Esophagus squamous epithelium (tissue), 5 donors: ENCODE measurements around the gene SLC16A5. TPM values are rescaled to one million over a fixed set of nuclear protein-coding genes. Genes with fewer than 3 reads are reported as not detected.

Experiments
- DNase-seq: peaks from one replicate; lab custom pipeline; 2025; lab: John Stamatoyannopoulos, UW
- H3K27ac ChIP-seq, 4 donors: fragments of 200-600 bp; sonication (generic); one replicate each; pipeline ENCODE4 v1.5.1; 2016 to 2019; ENCODE audit warnings: mild to moderate bottlenecking in 1 of 4
- H3K27me3 ChIP-seq, 4 donors: fragments of 200-600 bp; sonication (generic); 1 replicate in 3 of 4; 2 replicates in 1 of 4; pipeline versions ENCODE4 v1.5.1 to v1.6.0; 2017 to 2021; ENCODE audit warnings: antibody characterized with exemption in 1 of 4
- H3K36me3 ChIP-seq, 3 donors: fragments of 200-600 bp; sonication (generic); one replicate each; pipeline ENCODE4 v1.5.1; 2016 to 2019
- H3K4me1 ChIP-seq, 3 donors: fragments of 200-600 bp; sonication (generic); one replicate each; pipeline ENCODE4 v1.5.1; 2017 to 2019
- H3K4me3 ChIP-seq, 4 donors: fragments of 200-600 bp; sonication (generic); 1 replicate in 3 of 4; 2 replicates in 1 of 4; pipeline ENCODE4 v1.5.1; 2016 to 2019; ENCODE audit warnings: mild to moderate bottlenecking in 2 of 4, moderate library complexity in 1 of 4
- H3K9me3 ChIP-seq, 3 donors: fragments of 200-600 bp; sonication (generic); one replicate each; pipeline ENCODE4 v1.5.1; 2016 to 2019
- POLR2A ChIP-seq, 4 donors: fragments of 450-650 bp; IDR thresholded peaks; one replicate each; pipeline ENCODE4 v1.6.1; 2017; ENCODE audit warnings: antibody characterized with exemption in 4 of 4, mild to moderate bottlenecking in 4 of 4, moderate library complexity in 3 of 4
- WGBS, 2 donors: methylation state at CpG; one replicate each; pipeline ENCODE4 v1.1.5; 2018; 5-methylcytosine and 5-hydroxymethylcytosine counted together
- intact Hi-C: fragments of 100-400 bp; cut with DNase I; formaldehyde crosslinking; loops from one replicate; pipeline ENCODE4 v1.15.0; 2022
- total RNA-seq, 4 donors: library from RNA; depleted of rRNA; stranded (reverse); fragments of >200 nt; gene quantifications; one replicate each; pipeline ENCODE4 v1.1.0, GENCODE V29; 2016
- TF ChIP-seq, protein P1 (sequence below), 6 experiments: fragments of 450-650 bp in 4 of 6; fragments of 200-600 bp in 2 of 6; sonication (generic) in 2 of 6; IDR thresholded peaks; one replicate each; pipeline ENCODE4 v1.5.1; 2016 to 2019; ENCODE audit warnings: antibody characterized with exemption in 6 of 6, mild to moderate bottlenecking in 4 of 6, moderate library complexity in 4 of 6
- donor health status: DM: yes; HTN: yes; CAD: no.

Gene SLC16A5
- total RNA-seq, 4 donors from 2014 or later: 13.4 to 22.9 (median 17.4) TPM

DNA sequence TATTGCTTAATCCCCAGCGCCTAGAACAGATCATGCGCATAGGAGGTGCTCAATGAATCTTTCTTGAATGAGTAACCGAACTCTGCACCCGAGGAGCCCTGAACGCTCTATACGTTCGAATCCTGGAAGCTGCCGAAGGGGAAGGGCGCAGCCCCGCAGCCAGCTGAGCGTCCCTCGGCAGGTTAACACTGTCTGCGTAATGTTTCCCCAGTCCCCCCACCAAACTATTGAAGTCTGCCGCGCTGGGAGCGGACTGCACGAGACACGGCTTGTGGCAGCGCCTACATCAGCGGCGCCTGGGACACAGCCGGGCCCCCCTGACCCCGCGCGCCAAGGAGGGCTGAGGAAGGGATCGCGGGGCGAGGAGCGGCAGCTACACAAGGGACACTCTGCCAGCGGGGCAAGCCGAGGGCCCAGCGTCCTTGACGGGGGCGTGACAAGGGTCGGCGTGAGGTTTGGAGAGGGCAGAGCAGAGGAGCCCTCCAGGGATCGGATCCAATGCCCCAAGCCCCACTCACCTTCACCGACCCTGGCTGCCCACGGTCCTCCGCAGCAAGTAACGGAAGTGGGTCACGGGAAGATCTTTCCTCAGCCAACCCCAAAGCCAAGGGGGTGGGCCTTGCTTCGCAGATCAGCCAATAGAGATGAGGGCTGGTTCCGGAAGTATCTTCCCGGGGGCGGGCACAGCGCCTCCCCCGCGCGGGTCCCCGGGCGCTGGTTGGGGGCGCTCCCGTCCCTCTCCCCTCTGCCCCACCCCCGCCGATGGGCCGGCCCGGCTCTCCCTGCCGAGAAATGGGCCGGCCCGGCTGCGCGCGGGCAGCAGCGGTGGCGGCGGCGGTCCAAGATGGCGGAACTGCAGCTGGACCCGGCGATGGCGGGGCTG, 41.1 kb upstream of the SLC16A5 start, which contains the start of the genes ATP5PD and KCTD2:
ATP5PD (minus strand) TSS at position 563 of the 883 bp plus-strand sequence. CDS start 4,319 bp downstream, outside the sequence.
KCTD2 (plus strand) TSS at position 819 of the 883 bp plus-strand sequence; CDS start at position 845, 26 bp downstream.
- peaks cover 6 to 42% (median 23%) of the 10 kb centered on the region in 3 donors for H3K4me1 ChIP-seq
- peak; percentile 81 for DNase-seq
- peaks cover 0 to 40% (median 11%) of the 10 kb centered on the region in 3 donors for H3K36me3 ChIP-seq
- no peaks in the 10 kb centered on the region for H3K27me3 ChIP-seq
- peak within 1 kb of the TSS; percentile 92 to 98 (median 96) for H3K4me3 ChIP-seq
- no peaks in the 10 kb centered on the region for H3K9me3 ChIP-seq
- peak within 1 kb of the TSS; percentile 99 for H3K27ac ChIP-seq
- 0% methylated on average over 18 to 20 of the region's 72 CpGs for WGBS, 2 donors
- TF ChIP-seq POLR2A (IDR thresholded peaks at IDR 0.05): peak in 3 of 4 donors; percentile 80 to 95 (median 91)
- TF ChIP-seq, protein P1, sequence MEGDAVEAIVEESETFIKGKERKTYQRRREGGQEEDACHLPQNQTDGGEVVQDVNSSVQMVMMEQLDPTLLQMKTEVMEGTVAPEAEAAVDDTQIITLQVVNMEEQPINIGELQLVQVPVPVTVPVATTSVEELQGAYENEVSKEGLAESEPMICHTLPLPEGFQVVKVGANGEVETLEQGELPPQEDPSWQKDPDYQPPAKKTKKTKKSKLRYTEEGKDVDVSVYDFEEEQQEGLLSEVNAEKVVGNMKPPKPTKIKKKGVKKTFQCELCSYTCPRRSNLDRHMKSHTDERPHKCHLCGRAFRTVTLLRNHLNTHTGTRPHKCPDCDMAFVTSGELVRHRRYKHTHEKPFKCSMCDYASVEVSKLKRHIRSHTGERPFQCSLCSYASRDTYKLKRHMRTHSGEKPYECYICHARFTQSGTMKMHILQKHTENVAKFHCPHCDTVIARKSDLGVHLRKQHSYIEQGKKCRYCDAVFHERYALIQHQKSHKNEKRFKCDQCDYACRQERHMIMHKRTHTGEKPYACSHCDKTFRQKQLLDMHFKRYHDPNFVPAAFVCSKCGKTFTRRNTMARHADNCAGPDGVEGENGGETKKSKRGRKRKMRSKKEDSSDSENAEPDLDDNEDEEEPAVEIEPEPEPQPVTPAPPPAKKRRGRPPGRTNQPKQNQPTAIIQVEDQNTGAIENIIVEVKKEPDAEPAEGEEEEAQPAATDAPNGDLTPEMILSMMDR (IDR thresholded peaks at IDR 0.05): peak in 1 of 6 experiments; percentile 24
- intact Hi-C loops: no loop called here

DNA sequence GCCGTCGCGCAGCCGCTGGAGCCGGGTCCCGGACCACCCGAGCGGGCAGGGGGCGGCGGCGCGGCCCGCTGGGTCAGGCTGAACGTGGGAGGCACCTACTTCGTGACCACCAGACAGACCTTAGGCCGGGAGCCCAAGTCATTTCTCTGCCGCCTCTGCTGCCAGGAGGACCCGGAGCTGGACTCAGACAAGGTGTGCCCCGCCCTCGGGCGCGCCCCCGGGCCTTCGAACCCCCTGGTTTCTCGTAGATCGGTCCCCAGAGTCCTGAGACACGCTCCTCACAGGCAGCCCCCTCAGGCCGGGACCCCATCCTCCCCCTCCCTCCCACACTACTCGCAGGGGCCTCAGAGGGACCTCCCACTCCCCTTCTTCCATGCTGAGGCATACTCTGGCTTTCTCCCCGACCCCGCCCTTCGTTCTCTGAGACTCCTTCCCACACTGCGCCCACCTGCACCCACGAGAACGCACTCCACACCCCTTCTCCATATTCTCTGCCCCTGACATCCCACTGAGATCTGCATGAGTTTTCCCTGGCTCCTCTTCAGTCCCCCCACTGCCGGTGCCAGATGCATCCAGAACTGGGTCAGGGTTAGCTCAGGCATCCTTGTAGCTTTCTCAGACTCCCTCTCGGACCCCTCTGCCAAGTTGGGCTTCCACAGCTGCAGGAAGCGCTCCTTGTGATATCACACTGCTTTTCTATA, 40.2 kb upstream of the SLC16A5 start:
- H3K27ac ChIP-seq: peak overlapping the region; percentile 99
- no peaks in the 10 kb centered on the region for H3K9me3 ChIP-seq
- intact Hi-C loops: no loop called here
- TF ChIP-seq, protein P1 (IDR thresholded peaks at IDR 0.05): no peak
- no peak for TF ChIP-seq POLR2A (IDR thresholded peaks at IDR 0.05)
- H3K27me3 ChIP-seq: no peaks in the 10 kb centered on the region
- H3K4me3 ChIP-seq: peak overlapping the region; percentile 92 to 98 (median 96)
- WGBS, 2 donors: 1 to 3% methylated on average over 8 to 10 of the region's 38 CpGs
- H3K36me3 ChIP-seq: peaks cover 0 to 40% (median 8%) of the 10 kb centered on the region in 3 donors
- H3K4me1 ChIP-seq: peaks cover 6 to 42% (median 23%) of the 10 kb centered on the region in 3 donors
- no peak for DNase-seq

DNA sequence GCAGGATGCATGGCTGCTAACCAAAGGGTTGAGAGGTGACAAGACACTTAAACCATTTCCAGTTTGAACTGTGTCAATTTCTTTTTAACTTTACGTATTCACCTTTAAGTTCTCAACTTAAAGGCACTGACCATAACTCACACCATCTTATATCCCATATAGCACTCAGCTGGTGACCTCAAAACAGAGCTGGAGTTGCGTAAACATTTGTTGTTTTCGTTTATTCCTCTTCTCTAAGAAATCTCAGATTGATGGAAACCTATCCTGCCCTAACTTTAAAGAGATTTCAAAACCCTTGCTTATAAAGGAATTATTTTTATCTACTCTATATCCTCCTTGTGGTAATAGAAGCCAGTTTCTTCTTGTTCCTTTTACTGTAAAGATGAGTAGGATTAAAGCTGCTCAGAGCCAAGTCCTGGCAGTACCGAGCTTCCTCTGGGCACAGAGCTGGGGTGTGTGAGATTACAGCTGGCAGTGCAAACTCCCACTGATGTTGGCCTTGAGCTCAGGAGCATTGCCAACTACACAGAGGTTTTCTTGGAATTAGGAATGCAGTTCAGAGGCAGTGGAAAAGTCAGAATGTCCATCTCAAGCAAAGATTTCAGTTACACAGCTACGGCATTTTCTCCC, 39.4 kb upstream of the SLC16A5 start:
- TF ChIP-seq, protein P1 (IDR thresholded peaks at IDR 0.05): no peak
- no peak for TF ChIP-seq POLR2A (IDR thresholded peaks at IDR 0.05)
- Histone ChIP-seq H3K27ac (peak overlapping the region; percentile 99), H3K4me3 (peak overlapping the region; percentile 92 to 98 (median 96)), H3K27me3 (no peaks in the 10 kb centered on the region), H3K36me3 (peaks cover 0 to 44% (median 14%) of the 10 kb centered on the region in 3 donors), H3K9me3 (no peaks in the 10 kb centered on the region), H3K4me1 (peaks cover 6 to 42% (median 23%) of the 10 kb centered on the region in 3 donors)
- 13 to 28% methylated on average over 5 of the region's 5 CpGs for WGBS, 2 donors
- no peak for DNase-seq
- intact Hi-C loops: no loop called here

DNA sequence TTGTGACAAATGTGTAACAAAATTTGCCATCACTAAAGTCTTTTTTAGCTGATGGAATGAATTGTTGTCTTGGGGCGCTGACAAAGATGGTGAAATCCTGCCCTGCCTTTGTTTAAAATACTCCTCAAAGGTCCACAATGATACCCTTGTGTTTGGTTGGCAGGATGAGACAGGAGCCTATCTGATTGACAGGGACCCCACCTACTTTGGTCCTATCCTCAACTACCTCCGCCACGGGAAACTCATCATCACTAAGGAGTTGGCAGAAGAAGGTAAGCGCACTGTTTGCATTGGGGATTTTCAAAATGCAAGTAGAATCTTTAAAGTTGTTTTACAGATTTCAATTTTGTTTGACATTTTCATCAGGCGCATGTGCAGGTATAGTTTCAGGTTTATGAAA, 38.7 kb upstream of the SLC16A5 start:
- intact Hi-C loops: no loop called here
- Histone ChIP-seq H3K4me3 (peak overlapping the region in 1 of 4 donors; percentile 92), H3K27me3 (no peaks in the 10 kb centered on the region), H3K9me3 (no peaks in the 10 kb centered on the region), H3K4me1 (peaks cover 6 to 42% (median 23%) of the 10 kb centered on the region in 3 donors), H3K36me3 (peaks cover 3 to 51% (median 21%) of the 10 kb centered on the region in 3 donors), H3K27ac (peak overlapping the region; percentile 99)
- WGBS, 2 donors: 68 to 74% methylated on average over 5 of the region's 5 CpGs
- TF ChIP-seq, protein P1 (IDR thresholded peaks at IDR 0.05): no peak
- no peak for TF ChIP-seq POLR2A (IDR thresholded peaks at IDR 0.05)
- no peak for DNase-seq
